RWPE1 (cell line): ENCODE data around the gene HNF1B.
A peak's percentile ranks its signal among the peaks of the same experiment; 100 is the strongest.

Source experiments
- CTCF ChIA-PET: fragments of 350-600 bp; sonication (Branson Sonifier 250); formaldehyde crosslinking; extraction: SDS; loops from one replicate; lab custom pipeline; 2021; lab: Yijun Ruan, JAX
- POLR2A ChIA-PET: fragments of 400-600 bp; formaldehyde crosslinking; extraction: SDS; loops from one replicate; lab custom pipeline; 2020; ENCODE audit warnings: antibody characterized with exemption; ENCODE audit not compliant: low non-redundant PET; lab: Yijun Ruan, JAX
- DNase-seq: peaks from one replicate; pipeline ENCODE4 v3.0.0; 2012; ENCODE audit warnings: low spot score
- H3K27ac ChIP-seq: fragments of 450-650 bp; 2 replicates; pipeline ENCODE4 v1.5.1; 2017
- TF ChIP-seq, protein P1 (sequence below): fragments of 450-650 bp; conservative IDR thresholded peaks from 2 replicates; pipeline ENCODE4 v1.5.1; 2017; ENCODE audit warnings: low read depth, mild to moderate bottlenecking

Gene HNF1B

DNA sequence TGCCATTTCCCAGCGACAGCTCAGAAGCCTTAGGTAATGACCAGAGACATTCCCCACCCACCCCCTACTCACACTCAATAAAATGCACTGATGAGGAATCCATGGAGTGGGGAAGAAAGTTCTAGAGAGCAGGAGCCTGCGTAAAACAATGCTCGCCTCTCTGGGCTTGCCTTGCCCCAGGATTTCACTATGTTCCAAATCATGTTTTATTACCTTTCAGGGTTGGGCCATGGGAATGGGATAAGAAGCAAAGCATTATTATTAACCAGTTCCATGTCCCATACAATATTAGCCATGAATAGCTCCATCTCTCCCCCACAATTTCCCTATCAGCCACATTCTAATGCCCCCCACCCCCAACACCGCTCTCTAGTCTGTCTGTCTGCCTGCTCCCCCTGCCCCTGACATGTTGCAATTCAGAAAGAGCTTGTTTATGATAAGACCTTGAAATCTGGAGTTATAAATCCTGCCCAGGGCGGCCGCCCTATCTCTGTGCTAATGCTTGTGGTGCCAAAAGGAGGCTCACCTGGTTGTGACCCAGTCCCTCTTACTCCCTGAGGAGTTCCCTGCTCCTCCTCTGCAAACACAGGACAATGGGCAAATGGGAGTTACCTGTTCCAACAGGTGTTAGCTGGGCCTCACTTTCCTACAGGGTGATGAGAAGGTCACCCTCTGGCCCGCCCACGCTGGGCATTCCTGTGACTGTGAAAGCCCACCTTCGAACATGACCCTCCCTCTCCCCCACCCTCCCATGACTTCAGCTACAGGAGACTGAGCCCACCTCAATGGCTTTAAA is 73.6 kb downstream of the HNF1B start:
- TF ChIP-seq, protein P1, sequence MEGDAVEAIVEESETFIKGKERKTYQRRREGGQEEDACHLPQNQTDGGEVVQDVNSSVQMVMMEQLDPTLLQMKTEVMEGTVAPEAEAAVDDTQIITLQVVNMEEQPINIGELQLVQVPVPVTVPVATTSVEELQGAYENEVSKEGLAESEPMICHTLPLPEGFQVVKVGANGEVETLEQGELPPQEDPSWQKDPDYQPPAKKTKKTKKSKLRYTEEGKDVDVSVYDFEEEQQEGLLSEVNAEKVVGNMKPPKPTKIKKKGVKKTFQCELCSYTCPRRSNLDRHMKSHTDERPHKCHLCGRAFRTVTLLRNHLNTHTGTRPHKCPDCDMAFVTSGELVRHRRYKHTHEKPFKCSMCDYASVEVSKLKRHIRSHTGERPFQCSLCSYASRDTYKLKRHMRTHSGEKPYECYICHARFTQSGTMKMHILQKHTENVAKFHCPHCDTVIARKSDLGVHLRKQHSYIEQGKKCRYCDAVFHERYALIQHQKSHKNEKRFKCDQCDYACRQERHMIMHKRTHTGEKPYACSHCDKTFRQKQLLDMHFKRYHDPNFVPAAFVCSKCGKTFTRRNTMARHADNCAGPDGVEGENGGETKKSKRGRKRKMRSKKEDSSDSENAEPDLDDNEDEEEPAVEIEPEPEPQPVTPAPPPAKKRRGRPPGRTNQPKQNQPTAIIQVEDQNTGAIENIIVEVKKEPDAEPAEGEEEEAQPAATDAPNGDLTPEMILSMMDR, result no peak
- peak; percentile 15 for DNase-seq
- CTCF ChIA-PET, result interaction anchor here (0.7 to 1.3 kb wide), 3 partner anchors 9 to 206 kb away, joined by 3 read pairs; no protein-coding TSS in a partner anchor
- peak overlapping the region; percentile 49; the same call in 1 of the 2 replicates for H3K27ac ChIP-seq
- POLR2A ChIA-PET, result no interaction called here

DNA sequence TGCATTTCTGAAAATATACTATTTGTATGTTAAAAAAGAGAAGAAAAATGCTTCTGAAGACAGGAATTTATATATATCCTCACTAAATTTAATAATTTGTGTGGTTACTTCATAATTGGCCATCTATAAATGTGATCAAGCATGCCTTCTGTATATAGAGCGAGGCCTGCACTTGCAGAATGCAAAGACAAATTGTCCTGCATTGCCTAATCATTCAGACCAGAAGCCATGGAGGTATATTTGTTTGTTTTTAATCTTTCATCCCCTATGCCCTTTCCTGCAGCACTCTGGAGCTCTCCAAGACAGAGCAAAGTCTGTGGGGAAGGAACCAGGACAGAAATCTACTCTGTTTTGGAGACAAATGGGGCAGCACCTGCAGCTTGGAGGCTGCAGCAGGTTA is 77.8 kb downstream of the HNF1B start:
- ChIA-PET CTCF (no interaction called here), POLR2A (no interaction called here)
- TF ChIP-seq, protein P1, result no peak
- no peak for DNase-seq
- no peak overlapping the region for H3K27ac ChIP-seq

DNA sequence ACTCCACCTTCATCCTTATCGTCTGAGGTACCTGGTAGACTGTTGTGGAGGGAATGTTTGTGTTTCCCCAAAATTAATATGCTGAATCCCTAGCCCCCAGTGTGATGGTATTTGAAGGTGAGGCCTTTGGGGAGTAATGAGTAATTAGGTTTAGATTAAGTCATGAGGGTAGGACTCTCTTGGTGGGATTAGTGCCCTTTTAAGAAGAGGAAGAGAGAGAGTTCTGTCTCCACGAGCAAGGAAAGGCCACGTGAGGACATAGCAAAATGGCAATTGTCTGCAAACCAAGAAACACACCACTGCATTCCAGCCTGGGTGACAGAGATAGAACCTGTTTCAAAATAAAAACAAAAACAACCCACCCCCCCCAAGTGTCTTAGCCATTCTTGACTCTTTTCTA is 80.6 kb downstream of the HNF1B start:
- DNase-seq, result no peak
- CTCF ChIA-PET, result interaction anchor here (0.8 kb wide), 1 partner anchor 15 kb away, joined by 3 read pairs; no protein-coding TSS in a partner anchor
- no peak overlapping the region for H3K27ac ChIP-seq
- POLR2A ChIA-PET, result no interaction called here
- TF ChIP-seq, protein P1, result no peak

DNA sequence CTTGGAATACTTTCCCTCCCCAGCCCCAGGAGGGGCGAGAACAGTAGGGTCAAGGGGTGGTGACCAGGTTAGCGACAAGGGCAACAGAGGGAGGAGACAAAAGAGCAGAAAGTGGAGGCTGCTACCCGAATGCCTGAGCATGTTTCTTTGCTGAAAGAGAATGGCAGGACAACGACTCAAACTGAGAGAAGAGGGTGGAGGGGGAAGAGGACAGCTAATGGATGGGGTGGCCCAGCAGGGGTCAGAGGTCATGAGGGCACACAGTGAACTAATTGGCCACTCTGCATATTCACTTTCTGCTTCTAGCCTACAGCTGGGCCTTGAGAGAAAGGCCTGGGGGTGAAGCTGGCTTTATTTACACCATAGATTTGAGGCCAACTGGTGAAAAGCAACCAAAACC is 82.5 kb downstream of the HNF1B start:
- TF ChIP-seq, protein P1, result no peak
- ChIA-PET POLR2A (no interaction called here), CTCF (interaction anchor here (1.5 kb wide), 1 partner anchor 10 kb away, joined by 3 read pairs; no protein-coding TSS in a partner anchor)
- DNase-seq, result no peak
- H3K27ac ChIP-seq, result no peak overlapping the region

DNA sequence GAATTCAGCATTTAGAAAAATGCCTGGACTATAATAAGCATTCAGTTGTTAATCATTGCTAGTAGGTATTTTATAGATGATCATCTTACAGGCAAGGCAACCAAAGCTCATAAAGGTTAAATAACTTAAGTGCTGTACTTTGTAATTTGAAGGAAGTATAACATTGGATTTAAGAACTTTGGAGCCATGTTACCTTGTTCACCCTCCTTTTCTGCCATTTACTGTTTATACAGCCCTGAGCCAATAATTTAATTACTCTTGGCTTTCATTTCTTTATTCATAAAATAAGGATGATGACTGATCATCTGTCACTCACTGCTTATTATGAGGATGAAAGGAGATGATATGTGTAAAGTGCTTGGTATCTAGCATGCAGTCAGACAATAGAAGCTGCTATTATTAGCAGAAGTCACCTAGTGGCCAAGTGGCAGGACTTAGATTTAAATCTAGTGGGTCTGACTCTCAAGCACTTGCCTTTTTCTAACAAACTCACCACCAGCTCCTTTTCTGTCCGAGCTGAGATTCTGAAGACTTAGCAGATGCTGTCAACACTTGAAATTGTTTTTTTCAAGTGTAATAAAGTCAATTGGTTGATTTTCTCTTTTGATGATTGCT is 83.4 kb downstream of the HNF1B start:
- POLR2A ChIA-PET, result no interaction called here
- TF ChIP-seq, protein P1, result no peak
- no peak overlapping the region for H3K27ac ChIP-seq
- CTCF ChIA-PET, result interaction anchor here (1.3 to 1.5 kb wide), 2 partner anchors 11 kb away, joined by 3 read pairs; no protein-coding TSS in a partner anchor
- no peak for DNase-seq

DNA sequence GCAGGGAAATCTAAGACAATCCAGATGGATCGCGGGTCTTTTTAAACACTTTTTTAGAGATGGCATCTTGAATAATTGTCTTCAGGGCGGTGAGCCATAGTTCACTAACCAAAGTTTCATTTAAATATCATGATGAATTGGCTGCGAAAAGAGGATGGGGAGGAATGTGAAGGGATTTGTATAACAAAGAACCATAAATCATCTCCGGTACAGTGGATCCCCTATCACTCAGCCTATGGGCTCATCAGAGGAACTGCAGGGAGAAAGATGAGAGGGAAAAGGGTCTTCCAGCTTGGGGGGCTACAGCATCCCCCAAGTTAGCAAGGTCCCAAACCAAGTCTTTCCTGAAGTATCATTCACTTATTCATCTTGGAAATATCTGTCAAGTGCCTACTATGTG is 84.9 kb downstream of the HNF1B start:
- ChIA-PET CTCF (interaction anchor here (0.5 to 0.9 kb wide), 2 partner anchors 74 to 111 kb away, joined by 3 to 8 read pairs; no protein-coding TSS in a partner anchor), POLR2A (no interaction called here)
- TF ChIP-seq, protein P1, result no peak
- no peak overlapping the region for H3K27ac ChIP-seq
- DNase-seq, result no peak
